ENCODE results near the gene LIMK2. TPM values are rescaled to one million over a fixed set of nuclear protein-coding genes. Genes with fewer than 3 reads are reported as not detected.

The LIMK2 gene
- total RNA-seq, 1 donor from 2014 or later: 92.4 TPM

- H3K27ac Mint-ChIP-seq (ENCODE audit: unreplicated experiment): no peak overlapping the region
- no peaks in the 10 kb centered on the region for H3K27me3 Mint-ChIP-seq (ENCODE audit: unreplicated experiment)
- H3K36me3 Mint-ChIP-seq (ENCODE audit: unreplicated experiment): peaks cover 2% of the 10 kb centered on the region
- H3K9me3 Mint-ChIP-seq (ENCODE audit: unreplicated experiment): peaks cover 2% of the 10 kb centered on the region
- no peak for DNase-seq
- no peaks in the 10 kb centered on the region for H3K4me1 Mint-ChIP-seq (ENCODE audit: low read depth, unreplicated experiment)
- H3K4me3 Mint-ChIP-seq (ENCODE audit: unreplicated experiment): no peak overlapping the region
- TF ChIP-seq CTCF (IDR thresholded peaks at IDR 0.05; ENCODE audit: partially characterized antibody, unreplicated experiment): no peak
These were observed 116.5 kb downstream of the LIMK2 start for GRCh38 chr22:31328544-31328960.

GRCh38 chr22:31329029-31329428 is 116.9 kb downstream of the LIMK2 start:
- H3K27me3 Mint-ChIP-seq (ENCODE audit: unreplicated experiment): no peaks in the 10 kb centered on the region
- H3K4me1 Mint-ChIP-seq (ENCODE audit: low read depth, unreplicated experiment): peaks cover 1% of the 10 kb centered on the region
- no peak overlapping the region for H3K4me3 Mint-ChIP-seq (ENCODE audit: unreplicated experiment)
- no peak for TF ChIP-seq CTCF (IDR thresholded peaks at IDR 0.05; ENCODE audit: partially characterized antibody, unreplicated experiment)
- peaks cover 2% of the 10 kb centered on the region for H3K9me3 Mint-ChIP-seq (ENCODE audit: unreplicated experiment)
- no peak overlapping the region for H3K27ac Mint-ChIP-seq (ENCODE audit: unreplicated experiment)
- H3K36me3 Mint-ChIP-seq (ENCODE audit: unreplicated experiment): peaks cover 7% of the 10 kb centered on the region
- no peak for DNase-seq

Other genes starting within 250 kb of the LIMK2 start
- gene MORC2, start 243.5 kb upstream of the LIMK2 start, total RNA-seq (ENCODE audit: unreplicated experiment): 72.8 TPM
- gene TUG1, start 243.0 kb upstream of the LIMK2 start, total RNA-seq (ENCODE audit: unreplicated experiment): 112 TPM
- 13.3 TPM for gene SMTN, start 131.0 kb upstream of the LIMK2 start, total RNA-seq (ENCODE audit: unreplicated experiment)
- gene SELENOM, start 104.7 kb upstream of the LIMK2 start, total RNA-seq (ENCODE audit: unreplicated experiment): 40.9 TPM
- 15.4 TPM for gene INPP5J, start 89.3 kb upstream of the LIMK2 start, total RNA-seq (ENCODE audit: unreplicated experiment)
- gene PLA2G3, start 71.8 kb upstream of the LIMK2 start, total RNA-seq (ENCODE audit: unreplicated experiment): 1.3 TPM
- gene RNF185, start 52.1 kb upstream of the LIMK2 start, total RNA-seq (ENCODE audit: unreplicated experiment): 27.4 TPM
- 38.8 TPM for gene PIK3IP1, start 80.2 kb downstream of the LIMK2 start, total RNA-seq (ENCODE audit: unreplicated experiment)
- 98.9 TPM for gene PATZ1, start 134.0 kb downstream of the LIMK2 start, total RNA-seq (ENCODE audit: unreplicated experiment)
- gene DRG1, start 187.3 kb downstream of the LIMK2 start, total RNA-seq (ENCODE audit: unreplicated experiment): 64.1 TPM